ENCODE results near the gene LAGE3.

Gene LAGE3

GRCh38 chrX:154473683-154474082 lies 5.4 kb downstream of the LAGE3 start:
- DNase-seq, result no peak

- DNase-seq, result no peak
Observed at GRCh38 chrX:154472685-154473632, 6.1 kb downstream of the LAGE3 start.

- no peak for DNase-seq
Observed at GRCh38 chrX:154471839-154472684, 7.0 kb downstream of the LAGE3 start.

GRCh38 chrX:154470914-154471568 lies 8.0 kb downstream of the LAGE3 start:
- DNase-seq, result no peak

GRCh38 chrX:154470434-154470833 lies 8.6 kb downstream of the LAGE3 start:
- DNase-seq, result no peak

- no peak for DNase-seq
Observed at GRCh38 chrX:154469880-154470279, 9.2 kb downstream of the LAGE3 start.

GRCh38 chrX:154469114-154469513 lies 10.0 kb downstream of the LAGE3 start:
- DNase-seq, result no peak

GRCh38 chrX:154468217-154468616 lies 10.9 kb downstream of the LAGE3 start:
- DNase-seq, result no peak

- no peak for DNase-seq
Observed at GRCh38 chrX:154467556-154467955, 11.5 kb downstream of the LAGE3 start.

GRCh38 chrX:154466907-154467306 lies 12.2 kb downstream of the LAGE3 start:
- no peak for DNase-seq

GRCh38 chrX:154466036-154466435 lies 13.0 kb downstream of the LAGE3 start:
- no peak for DNase-seq

GRCh38 chrX:154465601-154466000 lies 13.5 kb downstream of the LAGE3 start:
- no peak for DNase-seq

GRCh38 chrX:154464806-154465365 lies 14.2 kb downstream of the LAGE3 start:
- no peak for DNase-seq

- DNase-seq, result no peak
Observed at GRCh38 chrX:154463611-154464220, 15.4 kb downstream of the LAGE3 start.

GRCh38 chrX:154462396-154462795 lies 16.7 kb downstream of the LAGE3 start:
- DNase-seq, result no peak

GRCh38 chrX:154460326-154460725 lies 18.8 kb downstream of the LAGE3 start:
- DNase-seq, result no peak

GRCh38 chrX:154459832-154460231 lies 19.2 kb downstream of the LAGE3 start:
- no peak for DNase-seq

- no peak for DNase-seq
Observed at GRCh38 chrX:154458954-154459778, 19.9 kb downstream of the LAGE3 start.

- DNase-seq, result peak; percentile 76
Observed at GRCh38 chrX:154458116-154458953, 20.7 kb downstream of the LAGE3 start, which contains the start of gene PLXNA3. PLXNA3 (plus strand) TSS chrX:154458281; CDS start chrX:154460184, 1,903 bp downstream.

- DNase-seq, result peak; percentile 75
Observed at GRCh38 chrX:154457491-154458115, 21.5 kb downstream of the LAGE3 start.

Data from CD4-positive, alpha-beta T cell treated with Interleukin-21 for 1 hour (primary cell).